ENCODE results near the gene BTBD9. TPM values are rescaled to one million over a fixed set of nuclear protein-coding genes. Genes with fewer than 3 reads are reported as not detected.

The BTBD9 gene
- total and polyA plus RNA-seq, 2 of the 13 experiments (the other 11 are each of a cell fraction or from before 2014, with no cell fraction given), result 1.2 to 3.0 TPM

- DNase-seq (ENCODE audit: low spot score) (no peak), FAIRE-seq (no peak), ATAC-seq (no peak)
- Histone ChIP-seq H3K79me2 (ENCODE audit: insufficient read depth, low read length) (no peaks in the 10 kb centered on the region), H3K9me3 (ENCODE audit: low read length) (no peaks in the 10 kb centered on the region), H3K4me2 (ENCODE audit: low read depth, low read length) (no peak overlapping the region), H3K27me3 (ENCODE audit: control insufficient read depth in 1 of 2, insufficient read depth in 2 of 2, low read length in 2 of 2) (no peaks in the 10 kb centered on the region), H4K20me1 (ENCODE audit: insufficient read depth, low read length) (no peaks in the 10 kb centered on the region), H2AFZ (ENCODE audit: low read length) (no peak overlapping the region), H3K9ac (ENCODE audit: insufficient read depth, low read depth, low read length) (no peak overlapping the region), H3K4me1 (ENCODE audit: insufficient read depth, low read length) (peaks cover 33% of the 10 kb centered on the region), H3K36me3 (replicated peaks in 1 of 2; ENCODE audit: control insufficient read depth in 1 of 2, insufficient read depth in 2 of 2, low read length in 2 of 2) (no peaks in the 10 kb centered on the region), H3K4me3 (replicated peaks in 1 of 3; ENCODE audit: insufficient read depth in 1 of 3, low read depth in 2 of 3, low read length in 3 of 3) (no peak overlapping the region), H3K27ac (ENCODE audit: extremely low read length, insufficient read depth, low read length) (no peak overlapping the region)
- WGBS (ENCODE audit: low lambda C conversion rate), result 87% methylated on average over 2 of the region's 2 CpGs
- CTCF ChIA-PET (ENCODE audit: low intra/inter-chr PET ratio, low total read pairs), result no interaction called here
- BruUV-seq (replicated peaks), result no TSS peak
- no peak for TF ChIP-seq CSRNP2 (CRISPR knock-in tag; conservative IDR thresholded peaks at IDR 0.05; ENCODE audit: low read depth)
- no peak for TF ChIP-seq PRMT3 (CRISPR knock-in tag; IDR thresholded peaks at IDR 0.05; ENCODE audit: borderline replicate concordance, low read depth)
- no peak for TF ChIP-seq CHD4 (IDR thresholded peaks at IDR 0.05; ENCODE audit: borderline replicate concordance, low read length)
- TF ChIP-seq MTA3 (CRISPR knock-in tag; IDR thresholded peaks at IDR 0.05), result no peak
- TF ChIP-seq CBX2 (IDR thresholded peaks at IDR 0.05; ENCODE audit: low read depth, low read length), result no peak
- TF ChIP-seq CBX2 (CRISPR knock-in tag; IDR thresholded peaks at IDR 0.05; ENCODE audit: low read depth), result no peak
- TF ChIP-seq POGZ (CRISPR knock-in tag; IDR thresholded peaks at IDR 0.05), result no peak
- no peak for TF ChIP-seq ZFP62 (CRISPR knock-in tag; IDR thresholded peaks at IDR 0.05)
- intact Hi-C loops (cut with micrococcal nuclease; ENCODE audit: unreplicated experiment) (loop anchor here (10.0 kb wide), 1 partner anchor 316 kb away; no protein-coding TSS in a partner anchor), in situ Hi-C loops (cut with HindIII; ENCODE audit: extremely low pct_ligation_motif_present, low pct_unique_long_range_greater_than_20kb) (no loop called here)
- POLR2A ChIA-PET, result interaction anchor here (0.6 kb wide), 1 partner anchor 218 kb away, joined by 3 read pairs; no protein-coding TSS in a partner anchor
Measured at GRCh38 chr6:38178584-38178886, 461.2 kb downstream of the BTBD9 start.
